CD4-positive, alpha-beta T cell (primary cell): ENCODE data around the gene KIF2A. TPM values are rescaled to one million over a fixed set of nuclear protein-coding genes. Genes with fewer than 3 reads are reported as not detected.

Source experiments
- ATAC-seq: fragments of 200-7000 bp; cut with Tn5 transposase; one replicate; pipeline ENCODE4 v1.10.0; 2022; ENCODE audit warnings: mild to moderate bottlenecking; ENCODE audit not compliant: poor library complexity
- CTCF ChIA-PET: fragments of 350-600 bp; sonication (Branson Sonifier 250); formaldehyde crosslinking; loops from one replicate; lab custom pipeline; 2021; ENCODE audit warnings: antibody characterized with exemption, inconsistent platforms; lab: Charles Lee
- POLR2A ChIA-PET: fragments of 350-600 bp; sonication (Branson Sonifier 250); formaldehyde crosslinking; loops from one replicate; lab custom pipeline; 2021; ENCODE audit warnings: antibody characterized with exemption, inconsistent platforms; lab: Charles Lee
- DNase-seq, 14 experiments: peaks; one replicate each; pipeline ENCODE4 v3.0.0-alpha.2; 2013 to 2020; ENCODE audit warnings: mixed read lengths in 2 of 14
- H3K27ac ChIP-seq, 2 donors: one replicate each; pipeline versions ENCODE4 v1.5.1 to v1.7.0; 2013; ENCODE audit warnings: low read length in 2 of 2, low read depth in 1 of 2, mild to moderate bottlenecking in 1 of 2
- H3K27me3 ChIP-seq, 2 experiments: 1 replicate in 1 of 2; 2 replicates in 1 of 2; pipeline versions ENCODE4 v1.6.1 to v1.7.0; 2013; ENCODE audit warnings: low read length in 2 of 2, control low read depth in 1 of 2, mild to moderate bottlenecking in 1 of 2, moderate library complexity in 1 of 2; ENCODE audit not compliant: insufficient read depth in 2 of 2, control insufficient read depth in 1 of 2
- H3K36me3 ChIP-seq: one replicate; pipeline ENCODE4 v1.6.1; 2013; ENCODE audit warnings: low read length, control low read depth; ENCODE audit not compliant: insufficient read depth
- H3K4me1 ChIP-seq: one replicate; pipeline ENCODE4 v1.6.1; 2013; ENCODE audit warnings: low read length, control low read depth; ENCODE audit not compliant: insufficient read depth
- H3K4me3 ChIP-seq: one replicate; pipeline ENCODE4 v1.5.1; 2013; ENCODE audit warnings: mild to moderate bottlenecking, low read length, moderate library complexity
- H3K9me3 ChIP-seq, 2 experiments: 1 replicate in 1 of 2; 2 replicates in 1 of 2; pipeline versions ENCODE4 v1.6.1 to v1.7.0; 2013; ENCODE audit warnings: low read length in 2 of 2, mild to moderate bottlenecking in 2 of 2, control low read depth in 1 of 2, moderate library complexity in 1 of 2; ENCODE audit not compliant: control insufficient read depth in 1 of 2, insufficient read depth in 1 of 2
- H3K27ac Mint-ChIP-seq: one replicate; pipeline ENCODE4 v1.8.0; 2020; ENCODE audit warnings: mixed read lengths
- H3K27me3 Mint-ChIP-seq: one replicate; pipeline ENCODE4 v1.8.0; 2021; ENCODE audit warnings: mixed read lengths
- H3K36me3 Mint-ChIP-seq: one replicate; pipeline ENCODE4 v1.8.0; 2021; ENCODE audit warnings: low read depth, mixed read lengths
- H3K4me1 Mint-ChIP-seq: one replicate; pipeline ENCODE4 v1.8.0; 2021; ENCODE audit warnings: low read depth, mixed read lengths
- H3K4me3 Mint-ChIP-seq: one replicate; pipeline ENCODE4 v1.8.0; 2020; ENCODE audit warnings: mild to moderate bottlenecking, mixed read lengths
- H3K9me3 Mint-ChIP-seq: one replicate; pipeline ENCODE4 v1.8.0; 2020; ENCODE audit warnings: mixed read lengths
- intact Hi-C, 2 experiments: fragments of 100-400 bp; cut with DNase I in 1 of 2; cut with micrococcal nuclease in 1 of 2; formaldehyde crosslinking; loops; one replicate each; pipeline versions ENCODE4 v1.15.1 to v1.9.0; 2023 to 2025; cut with DNase I, micrococcal nuclease
- total RNA-seq, 174 experiments: library from RNA in 2 of 174; stranded (reverse) in 2 of 174; gene quantifications; one replicate each; pipeline ENCODE4 v1.2.3 and lab custom pipeline; 2021 to 2026
- TF ChIP-seq, protein P1 (sequence below): fragments of 200-600 bp; IDR thresholded peaks from one replicate; pipeline ENCODE4 v1.8.0; 2022; ENCODE audit warnings: antibody characterized with exemption, mild to moderate bottlenecking

The KIF2A gene
- total RNA-seq, 2 experiments from 2014 or later: 78.4 to 81.8 TPM

DNA sequence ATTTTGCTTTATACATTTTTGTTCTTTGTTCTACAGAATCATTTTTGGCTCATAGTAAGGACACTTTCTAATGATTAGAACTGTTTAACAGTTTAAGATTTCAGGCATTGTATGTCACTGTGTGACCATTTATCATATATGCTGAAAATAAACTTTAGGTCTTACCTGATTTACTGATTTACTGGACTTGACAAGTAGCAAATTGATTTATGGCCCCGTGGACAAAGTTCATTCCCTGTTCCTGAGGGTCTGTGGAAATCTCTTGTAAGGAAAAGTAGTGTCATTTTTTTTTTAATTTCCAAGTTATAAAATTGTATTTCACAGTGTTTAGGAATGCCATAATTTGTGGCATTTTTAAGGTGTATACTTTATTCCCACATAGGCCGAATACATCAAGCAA is 40.7 kb downstream of the KIF2A start:
- CTCF ChIA-PET: no interaction called here
- no peaks in the 10 kb centered on the region for H3K27me3 ChIP-seq
- intact Hi-C loops: no loop called here
- TF ChIP-seq, protein P1, sequence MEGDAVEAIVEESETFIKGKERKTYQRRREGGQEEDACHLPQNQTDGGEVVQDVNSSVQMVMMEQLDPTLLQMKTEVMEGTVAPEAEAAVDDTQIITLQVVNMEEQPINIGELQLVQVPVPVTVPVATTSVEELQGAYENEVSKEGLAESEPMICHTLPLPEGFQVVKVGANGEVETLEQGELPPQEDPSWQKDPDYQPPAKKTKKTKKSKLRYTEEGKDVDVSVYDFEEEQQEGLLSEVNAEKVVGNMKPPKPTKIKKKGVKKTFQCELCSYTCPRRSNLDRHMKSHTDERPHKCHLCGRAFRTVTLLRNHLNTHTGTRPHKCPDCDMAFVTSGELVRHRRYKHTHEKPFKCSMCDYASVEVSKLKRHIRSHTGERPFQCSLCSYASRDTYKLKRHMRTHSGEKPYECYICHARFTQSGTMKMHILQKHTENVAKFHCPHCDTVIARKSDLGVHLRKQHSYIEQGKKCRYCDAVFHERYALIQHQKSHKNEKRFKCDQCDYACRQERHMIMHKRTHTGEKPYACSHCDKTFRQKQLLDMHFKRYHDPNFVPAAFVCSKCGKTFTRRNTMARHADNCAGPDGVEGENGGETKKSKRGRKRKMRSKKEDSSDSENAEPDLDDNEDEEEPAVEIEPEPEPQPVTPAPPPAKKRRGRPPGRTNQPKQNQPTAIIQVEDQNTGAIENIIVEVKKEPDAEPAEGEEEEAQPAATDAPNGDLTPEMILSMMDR: no peak
- H3K4me1 ChIP-seq: peaks cover 23% of the 10 kb centered on the region
- H3K27ac Mint-ChIP-seq: peak overlapping the region; percentile 24
- H3K27ac ChIP-seq: no peak overlapping the region
- H3K9me3 ChIP-seq: no peaks in the 10 kb centered on the region
- no peaks in the 10 kb centered on the region for H3K27me3 Mint-ChIP-seq
- H3K4me3 ChIP-seq: no peak overlapping the region
- DNase-seq (no peak), ATAC-seq (no peak)
- H3K4me3 Mint-ChIP-seq: no peak overlapping the region
- POLR2A ChIA-PET: no interaction called here
- no peaks in the 10 kb centered on the region for H3K9me3 Mint-ChIP-seq
- peaks cover 28% of the 10 kb centered on the region for H3K36me3 ChIP-seq
- H3K36me3 Mint-ChIP-seq: peaks cover 44% of the 10 kb centered on the region
- H3K4me1 Mint-ChIP-seq: peaks cover 47% of the 10 kb centered on the region

DNA sequence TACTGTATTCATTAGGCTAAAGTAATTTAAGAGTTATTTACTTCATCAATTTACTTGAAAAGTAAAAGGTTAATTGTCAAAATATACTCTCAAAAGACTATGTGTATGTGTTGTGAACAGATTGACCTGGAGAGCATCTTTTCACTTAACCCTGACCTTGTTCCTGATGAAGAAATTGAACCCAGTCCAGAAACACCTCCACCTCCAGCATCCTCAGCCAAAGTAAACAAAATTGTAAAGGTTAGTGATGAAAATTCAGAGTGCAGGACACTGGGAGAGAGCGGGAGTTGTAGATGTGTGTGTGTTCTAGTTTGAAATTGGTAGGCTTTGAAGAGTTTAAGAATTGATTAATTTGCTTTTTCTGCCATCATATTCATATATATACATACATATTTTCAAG is 41.9 kb downstream of the KIF2A start:
- H3K27ac ChIP-seq: no peak overlapping the region
- peaks cover 54% of the 10 kb centered on the region for H3K36me3 Mint-ChIP-seq
- peaks cover 12% of the 10 kb centered on the region for H3K4me1 ChIP-seq
- no peak for DNase-seq
- peaks cover 37% of the 10 kb centered on the region for H3K4me1 Mint-ChIP-seq
- peak overlapping the region; percentile 75 for H3K27ac Mint-ChIP-seq
- H3K9me3 ChIP-seq: no peaks in the 10 kb centered on the region
- POLR2A ChIA-PET: no interaction called here
- H3K27me3 ChIP-seq: no peaks in the 10 kb centered on the region
- no peak overlapping the region for H3K4me3 ChIP-seq
- H3K4me3 Mint-ChIP-seq: no peak overlapping the region
- intact Hi-C loops: no loop called here
- H3K36me3 ChIP-seq: peaks cover 37% of the 10 kb centered on the region
- no peaks in the 10 kb centered on the region for H3K9me3 Mint-ChIP-seq
- H3K27me3 Mint-ChIP-seq: no peaks in the 10 kb centered on the region
- ATAC-seq: no peak
- CTCF ChIA-PET: no interaction called here
- TF ChIP-seq, protein P1: no peak

DNA sequence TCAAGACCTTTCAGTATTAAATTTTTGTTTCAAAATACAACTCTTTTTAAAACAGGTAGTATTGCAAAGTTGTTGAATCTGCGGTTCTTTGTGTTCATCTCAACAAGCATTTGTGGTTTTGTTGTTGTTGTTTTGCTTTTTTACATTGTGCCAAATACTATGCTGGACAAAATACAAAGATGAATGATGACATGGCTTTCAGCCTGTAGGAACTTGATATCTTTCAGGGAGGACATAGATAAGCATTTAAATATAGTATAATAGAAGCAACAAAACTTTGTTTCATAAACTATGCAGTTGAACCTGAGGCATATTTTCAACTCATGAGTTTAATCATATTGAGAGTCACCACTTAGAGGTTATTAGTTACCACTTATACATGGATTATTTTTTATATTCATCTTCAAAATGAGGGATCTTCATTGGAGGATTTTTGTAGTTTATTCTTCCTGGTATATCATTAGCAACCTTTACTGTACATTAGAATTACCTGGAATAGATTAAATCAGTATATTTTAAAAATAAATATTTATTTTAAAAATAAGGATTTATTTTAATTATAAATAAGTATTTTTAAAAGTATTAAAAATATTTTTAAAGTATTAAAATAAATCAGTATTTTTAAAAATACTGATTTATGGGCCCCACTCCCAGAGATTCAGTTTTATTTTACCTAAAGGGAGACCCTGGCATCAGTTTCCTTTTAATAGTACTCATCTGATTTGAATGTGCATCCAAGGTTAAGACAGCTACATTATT is 42.9 kb downstream of the KIF2A start:
- TF ChIP-seq, protein P1: no peak
- peaks cover 7% of the 10 kb centered on the region for H3K4me1 ChIP-seq
- DNase-seq (no peak), ATAC-seq (no peak)
- H3K4me3 ChIP-seq: no peak overlapping the region
- ChIA-PET POLR2A (no interaction called here), CTCF (no interaction called here)
- no peaks in the 10 kb centered on the region for H3K27me3 Mint-ChIP-seq
- no peak overlapping the region for H3K4me3 Mint-ChIP-seq
- peak overlapping the region; percentile 75 for H3K27ac Mint-ChIP-seq
- peaks cover 47% of the 10 kb centered on the region for H3K36me3 ChIP-seq
- intact Hi-C loops: no loop called here
- H3K4me1 Mint-ChIP-seq: peaks cover 29% of the 10 kb centered on the region
- H3K27me3 ChIP-seq: no peaks in the 10 kb centered on the region
- H3K36me3 Mint-ChIP-seq: peaks cover 57% of the 10 kb centered on the region
- no peak overlapping the region for H3K27ac ChIP-seq
- no peaks in the 10 kb centered on the region for H3K9me3 ChIP-seq
- no peaks in the 10 kb centered on the region for H3K9me3 Mint-ChIP-seq
